HG03520 (cell line): Measurements from ENCODE around the gene LECT2.

ENCODE experiments used
- ATAC-seq: cut with Tn5 transposase; IDR thresholded peaks from one replicate; pipeline ENCODE4 v1.9.1; 2021; ENCODE audit warnings: mild to moderate bottlenecking, moderate library complexity; ENCODE audit not compliant: unreplicated experiment

The LECT2 gene

GRCh38 chr5:135954899-135955298 is at the start of gene LECT2:
LECT2 (minus strand) TSS chr5:135954983; CDS start chr5:135954833, 150 bp downstream.
- no peak for ATAC-seq

GRCh38 chr5:136004436-136004835 is 49.7 kb upstream of the LECT2 start:
- no peak for ATAC-seq

GRCh38 chr5:136001466-136001981 is 46.7 kb upstream of the LECT2 start:
- no peak for ATAC-seq

GRCh38 chr5:136000932-136001331 is 46.1 kb upstream of the LECT2 start:
- ATAC-seq: no peak

GRCh38 chr5:136000147-136000546 is 45.4 kb upstream of the LECT2 start:
- ATAC-seq: no peak

GRCh38 chr5:135999406-136000139 is 44.8 kb upstream of the LECT2 start:
- ATAC-seq: no peak

GRCh38 chr5:135998889-135999288 is 44.1 kb upstream of the LECT2 start:
- no peak for ATAC-seq

GRCh38 chr5:135997673-135998335 is 43.0 kb upstream of the LECT2 start:
- ATAC-seq: no peak

GRCh38 chr5:135996611-135997010 is 41.8 kb upstream of the LECT2 start:
- ATAC-seq: no peak

GRCh38 chr5:135995976-135996375 is 41.2 kb upstream of the LECT2 start:
- no peak for ATAC-seq

GRCh38 chr5:135993880-135994636 is 39.3 kb upstream of the LECT2 start:
- no peak for ATAC-seq

GRCh38 chr5:135993335-135993879 is 38.6 kb upstream of the LECT2 start:
- ATAC-seq: no peak

GRCh38 chr5:135991429-135991828 is 36.6 kb upstream of the LECT2 start:
- ATAC-seq: no peak

GRCh38 chr5:135990528-135991255 is 35.9 kb upstream of the LECT2 start:
- no peak for ATAC-seq

- ATAC-seq: no peak
Observed at GRCh38 chr5:135989686-135990085, 34.9 kb upstream of the LECT2 start.

- no peak for ATAC-seq
Observed at GRCh38 chr5:135988546-135988945, 33.8 kb upstream of the LECT2 start.

- no peak for ATAC-seq
Observed at GRCh38 chr5:135986891-135987401, 32.2 kb upstream of the LECT2 start.

- ATAC-seq: no peak
Observed at GRCh38 chr5:135986401-135986800, 31.6 kb upstream of the LECT2 start.

GRCh38 chr5:135985951-135986350 is 31.2 kb upstream of the LECT2 start:
- no peak for ATAC-seq

GRCh38 chr5:135980620-135981019 is 25.8 kb upstream of the LECT2 start:
- no peak for ATAC-seq
